Stimulated activated CD8-positive, alpha-beta memory T cell treated with anti-CD3 and anti-CD28 coated beads, Interleukin-15, amount 100 ng/mL, for 24 hours (primary cell): ENCODE data around the gene PTPN4.

Source experiments
- DNase-seq: peaks from one replicate; pipeline ENCODE4 v3.0.0-alpha.2; 2020; ENCODE audit warnings: low read depth

The PTPN4 gene, protein sequence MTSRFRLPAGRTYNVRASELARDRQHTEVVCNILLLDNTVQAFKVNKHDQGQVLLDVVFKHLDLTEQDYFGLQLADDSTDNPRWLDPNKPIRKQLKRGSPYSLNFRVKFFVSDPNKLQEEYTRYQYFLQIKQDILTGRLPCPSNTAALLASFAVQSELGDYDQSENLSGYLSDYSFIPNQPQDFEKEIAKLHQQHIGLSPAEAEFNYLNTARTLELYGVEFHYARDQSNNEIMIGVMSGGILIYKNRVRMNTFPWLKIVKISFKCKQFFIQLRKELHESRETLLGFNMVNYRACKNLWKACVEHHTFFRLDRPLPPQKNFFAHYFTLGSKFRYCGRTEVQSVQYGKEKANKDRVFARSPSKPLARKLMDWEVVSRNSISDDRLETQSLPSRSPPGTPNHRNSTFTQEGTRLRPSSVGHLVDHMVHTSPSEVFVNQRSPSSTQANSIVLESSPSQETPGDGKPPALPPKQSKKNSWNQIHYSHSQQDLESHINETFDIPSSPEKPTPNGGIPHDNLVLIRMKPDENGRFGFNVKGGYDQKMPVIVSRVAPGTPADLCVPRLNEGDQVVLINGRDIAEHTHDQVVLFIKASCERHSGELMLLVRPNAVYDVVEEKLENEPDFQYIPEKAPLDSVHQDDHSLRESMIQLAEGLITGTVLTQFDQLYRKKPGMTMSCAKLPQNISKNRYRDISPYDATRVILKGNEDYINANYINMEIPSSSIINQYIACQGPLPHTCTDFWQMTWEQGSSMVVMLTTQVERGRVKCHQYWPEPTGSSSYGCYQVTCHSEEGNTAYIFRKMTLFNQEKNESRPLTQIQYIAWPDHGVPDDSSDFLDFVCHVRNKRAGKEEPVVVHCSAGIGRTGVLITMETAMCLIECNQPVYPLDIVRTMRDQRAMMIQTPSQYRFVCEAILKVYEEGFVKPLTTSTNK

GRCh38 chr2:119759451-119760236, at the start of gene PTPN4:
PTPN4 (plus strand) TSS chr2:119759922; CDS start chr2:119809854, 49,932 bp downstream.
- peak; percentile 78 for DNase-seq

GRCh38 chr2:119710281-119710680, 49.4 kb upstream of the PTPN4 start:
- DNase-seq, result no peak

DNA sequence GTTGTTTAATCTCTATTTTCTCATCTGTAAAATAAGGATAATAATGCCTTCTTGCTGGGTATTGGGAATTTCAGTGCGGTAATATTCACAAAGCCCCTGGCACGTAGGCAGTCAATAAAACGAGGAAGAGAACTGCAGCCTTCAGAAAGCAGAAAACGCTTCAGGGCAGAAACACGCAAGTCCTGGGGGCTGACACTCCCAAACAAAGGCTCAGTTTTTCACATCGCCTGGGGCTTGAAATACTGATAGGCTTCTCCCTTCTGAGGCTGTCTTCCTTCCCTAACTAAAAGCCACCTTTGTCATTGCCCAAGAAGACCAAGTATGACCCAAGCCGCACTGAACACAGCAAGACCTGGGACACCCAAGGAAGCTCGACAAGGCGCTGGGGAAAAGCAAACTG, 48.4 kb upstream of the PTPN4 start:
- no peak for DNase-seq

DNA sequence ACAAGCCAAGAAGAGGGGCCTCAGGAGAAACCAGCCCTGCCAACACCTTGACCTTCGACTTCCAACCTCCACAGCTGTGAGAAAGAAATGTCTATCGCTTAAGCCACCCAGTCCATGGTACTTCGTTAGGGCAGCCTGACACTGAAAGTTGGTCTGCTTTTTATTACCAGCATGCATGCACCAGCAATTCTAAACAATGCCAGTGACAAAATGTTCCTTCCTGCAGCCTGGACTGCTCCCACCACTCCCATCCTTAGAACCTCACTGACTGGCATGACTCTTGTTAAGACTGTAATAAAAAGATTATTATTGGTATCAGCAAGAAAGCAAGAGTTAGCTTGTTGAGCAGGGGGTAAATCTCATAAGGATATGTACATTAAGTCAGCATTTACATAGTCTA, 47.2 kb upstream of the PTPN4 start:
- no peak for DNase-seq

- no peak for DNase-seq
Measured at GRCh38 chr2:119713819-119714490, 45.8 kb upstream of the PTPN4 start.

DNA sequence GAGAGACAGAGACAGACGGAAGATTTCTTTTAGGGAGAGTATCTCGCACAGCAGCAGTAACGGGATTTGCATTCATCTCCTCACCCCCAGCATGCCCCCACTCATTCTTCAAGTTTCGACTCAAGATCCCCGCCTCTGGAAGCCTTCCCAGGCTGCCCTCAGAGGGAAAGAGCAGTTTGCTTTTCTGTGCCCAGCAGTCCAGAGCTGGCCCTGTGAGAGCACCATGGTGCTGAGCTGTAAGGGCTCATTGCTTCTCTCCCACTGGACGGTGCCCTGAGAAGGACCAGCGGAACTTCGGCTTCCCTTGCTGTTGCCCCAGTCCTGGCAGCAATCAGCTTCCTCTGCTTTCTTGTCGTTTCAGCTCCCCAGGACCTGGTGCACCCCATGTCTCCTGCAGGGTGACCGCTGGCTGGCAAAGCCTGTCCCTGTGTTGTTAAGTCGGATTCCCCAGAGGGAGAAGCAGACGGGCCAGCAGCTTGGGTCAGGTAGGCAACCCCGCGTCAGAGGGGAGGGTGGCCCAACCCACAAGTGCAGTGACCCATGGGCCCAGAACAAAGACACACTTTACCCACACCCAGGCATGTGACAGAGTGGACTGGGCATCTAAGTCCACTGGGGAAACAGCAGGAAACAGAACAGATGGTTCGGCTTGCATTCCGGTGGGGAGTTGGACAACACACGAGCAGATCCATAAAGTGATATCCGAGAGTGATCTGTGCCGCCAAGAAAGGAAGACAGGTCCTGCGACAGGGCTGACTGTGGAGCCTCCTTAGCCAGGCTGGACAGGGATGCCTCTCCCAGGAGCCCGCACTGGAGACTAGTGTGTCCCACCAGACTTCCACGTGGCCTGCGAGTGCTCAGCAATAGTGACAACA, 44.1 kb upstream of the PTPN4 start:
- DNase-seq, result no peak

GRCh38 chr2:119716284-119716672, 43.4 kb upstream of the PTPN4 start:
- DNase-seq, result no peak

DNA sequence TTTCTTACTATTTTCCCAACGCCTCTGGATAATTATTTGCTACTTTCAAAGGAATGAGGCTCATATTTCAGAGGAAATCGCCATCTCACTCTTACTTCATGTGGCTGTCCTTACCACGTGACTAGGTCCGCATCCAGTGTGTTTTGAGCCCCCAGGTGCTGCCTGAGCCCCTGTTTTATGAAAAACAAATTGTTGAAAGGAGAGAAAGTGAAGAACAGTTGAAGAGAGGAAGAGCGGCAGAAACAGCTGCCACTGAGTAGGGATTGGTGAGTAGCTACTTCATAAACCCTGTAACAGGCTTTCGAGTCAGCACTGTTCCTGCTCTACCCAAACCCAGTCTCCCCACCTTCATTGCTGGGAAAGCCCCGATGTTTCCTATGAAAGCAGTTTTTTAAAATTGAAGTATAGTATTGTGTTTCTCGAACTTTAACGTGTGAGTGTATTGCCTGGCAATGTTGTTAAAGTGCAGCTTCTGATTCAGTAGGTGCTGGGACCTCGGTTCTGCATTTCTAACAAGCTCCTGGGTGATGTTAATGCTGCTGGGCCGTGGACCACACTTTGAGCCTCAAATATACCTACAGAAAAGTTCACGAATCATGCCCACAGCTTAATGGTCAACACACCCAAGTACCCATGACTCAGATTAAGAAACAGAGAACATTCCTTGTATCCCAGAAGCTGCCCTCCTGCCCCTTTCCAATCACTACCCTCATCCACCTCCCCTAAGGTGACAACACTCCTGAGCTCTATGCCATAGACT, 41.0 kb upstream of the PTPN4 start:
- DNase-seq, result no peak

GRCh38 chr2:119719261-119719627, 40.5 kb upstream of the PTPN4 start:
- no peak for DNase-seq

DNA sequence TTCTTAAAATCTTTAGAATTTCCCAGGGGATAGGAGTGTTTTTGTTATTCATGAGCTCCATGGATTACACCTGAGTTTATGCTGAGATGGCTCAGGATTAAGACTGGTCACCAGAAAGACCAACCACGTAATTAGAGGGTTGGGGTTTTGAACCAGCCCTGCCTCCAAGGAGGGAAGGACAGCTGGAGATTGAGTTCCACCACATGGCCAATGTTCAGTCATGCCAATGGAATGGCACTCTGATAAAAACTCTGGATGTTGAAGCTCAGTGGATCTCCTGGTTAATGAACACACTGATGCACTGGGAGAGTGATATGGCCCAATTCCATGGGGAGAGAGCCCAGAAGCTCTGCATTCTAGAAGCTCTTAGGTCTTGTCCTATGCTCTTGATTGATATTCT, 38.7 kb upstream of the PTPN4 start:
- DNase-seq, result no peak

- no peak for DNase-seq
Measured at GRCh38 chr2:119721462-119721861, 38.3 kb upstream of the PTPN4 start.

DNA sequence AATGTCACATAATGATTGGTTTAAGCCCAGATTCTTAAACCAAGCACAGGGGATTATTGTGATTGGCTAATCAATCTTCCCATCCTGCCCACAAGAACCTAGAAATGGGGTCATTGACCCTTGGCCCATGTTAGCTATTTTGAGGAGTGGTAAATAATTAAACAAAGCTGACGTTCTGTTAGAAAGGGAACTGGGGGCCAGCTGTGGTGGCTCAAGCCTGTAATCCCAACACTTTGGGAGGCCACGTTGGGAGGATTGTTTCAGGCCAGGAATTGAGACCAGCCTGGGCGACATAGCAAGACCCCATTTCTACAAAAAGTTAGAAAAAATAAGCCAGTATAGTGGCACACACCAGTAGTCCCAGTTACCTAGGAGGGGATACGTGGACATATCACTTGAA, 37.8 kb upstream of the PTPN4 start:
- DNase-seq, result no peak

GRCh38 chr2:119723186-119723585, 36.5 kb upstream of the PTPN4 start:
- no peak for DNase-seq

DNA sequence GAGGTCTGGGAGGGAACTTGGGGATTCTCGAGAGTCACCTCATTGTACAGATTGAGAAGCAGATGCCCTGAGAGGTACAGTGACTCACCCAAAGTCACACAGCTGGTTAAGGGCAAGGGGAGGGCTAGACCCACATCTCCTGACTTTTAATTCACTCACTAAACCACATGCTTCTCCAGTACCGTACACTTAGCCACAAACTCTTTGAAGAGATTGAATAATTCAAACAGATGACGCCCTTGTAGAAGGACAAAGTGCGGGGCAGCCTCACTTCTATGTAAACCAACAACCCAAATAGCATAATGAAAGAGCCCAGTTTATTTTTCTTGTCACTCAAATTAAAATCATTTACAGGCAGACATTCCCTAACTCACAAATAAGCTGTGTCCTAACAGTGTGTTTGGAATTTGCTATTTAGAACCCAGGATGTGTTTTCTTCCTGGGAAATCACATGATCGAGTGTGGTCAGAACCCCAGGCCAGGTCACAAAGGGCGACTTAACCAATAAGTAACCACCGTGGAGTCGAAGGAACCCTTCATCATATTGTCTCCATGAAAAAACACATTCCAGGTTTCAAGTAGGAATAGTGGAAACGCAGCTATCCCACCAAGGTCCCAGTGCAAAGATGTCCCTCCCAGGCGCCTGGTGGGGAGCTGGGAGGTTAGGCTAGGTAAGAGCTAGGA, 35.8 kb upstream of the PTPN4 start:
- no peak for DNase-seq

- no peak for DNase-seq
Measured at GRCh38 chr2:119724656-119725485, 34.9 kb upstream of the PTPN4 start.

DNA sequence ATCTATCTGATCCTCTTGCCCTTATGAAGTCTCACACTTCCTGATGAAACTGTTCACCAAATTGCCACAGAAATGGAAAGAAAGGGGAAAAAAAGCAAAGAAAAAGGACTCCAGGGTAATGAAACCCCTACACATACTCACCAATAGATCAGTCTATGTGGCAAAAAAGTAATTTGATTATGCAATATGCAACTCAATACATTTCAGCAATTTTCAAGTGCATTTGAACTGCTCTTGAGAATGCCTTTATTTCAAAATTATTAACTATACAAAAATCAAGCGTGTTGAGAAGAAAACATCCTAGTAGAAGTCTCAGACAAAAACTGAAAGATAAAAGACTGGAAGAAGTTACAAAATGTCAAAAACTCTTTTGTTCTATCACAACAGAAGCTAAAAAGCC, 32.2 kb upstream of the PTPN4 start:
- no peak for DNase-seq

DNA sequence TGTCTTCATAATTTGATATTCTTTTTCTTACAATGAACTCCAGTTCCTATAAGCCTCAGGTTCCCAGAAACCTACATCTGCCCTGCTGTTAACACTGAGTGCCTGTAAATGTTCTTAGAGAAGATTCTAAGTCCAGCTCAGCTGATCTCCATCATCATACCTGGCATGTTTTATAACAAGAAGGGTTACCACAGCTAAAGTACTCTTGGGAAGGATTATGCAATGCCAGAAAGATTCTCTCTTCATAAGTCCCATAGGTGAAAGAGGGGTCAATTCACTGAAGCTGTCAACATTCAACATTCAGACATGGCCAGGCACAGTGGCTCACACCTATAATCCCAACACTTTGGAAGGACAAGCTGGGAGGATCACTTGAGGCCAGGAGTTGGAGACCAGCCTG, 31.3 kb upstream of the PTPN4 start:
- no peak for DNase-seq

GRCh38 chr2:119730671-119731177, 29.0 kb upstream of the PTPN4 start:
- no peak for DNase-seq
